ENCODE measurements around the gene LDLRAD4.

GRCh38 chr18:13185675-13186198, 32.8 kb upstream of the LDLRAD4 start:
- TF ChIP-seq POLR2A (IDR thresholded peaks at IDR 0.05; ENCODE audit: low read depth, low read length) (no peak), POLR2AphosphoS5 (IDR thresholded peaks at IDR 0.05; ENCODE audit: low read depth, low read length) (no peak), POU2F2 (IDR thresholded peaks at IDR 0.05; ENCODE audit: low read depth, low read length) (no peak)

All from GM12891 (cell line).